GM21381 (cell line): Measurements from ENCODE around the gene CD53.
"Not testable (repeated sequence)": the region's sequence is repeated elsewhere in the genome, so short reads cannot be mapped to it uniquely, and the experiment has no call there.

ENCODE experiments used
- ATAC-seq: cut with Tn5 transposase; IDR thresholded peaks from one replicate; pipeline ENCODE4 v1.9.1; 2021; ENCODE audit warnings: mild to moderate bottlenecking, moderate library complexity; ENCODE audit not compliant: unreplicated experiment

The CD53 gene

DNA sequence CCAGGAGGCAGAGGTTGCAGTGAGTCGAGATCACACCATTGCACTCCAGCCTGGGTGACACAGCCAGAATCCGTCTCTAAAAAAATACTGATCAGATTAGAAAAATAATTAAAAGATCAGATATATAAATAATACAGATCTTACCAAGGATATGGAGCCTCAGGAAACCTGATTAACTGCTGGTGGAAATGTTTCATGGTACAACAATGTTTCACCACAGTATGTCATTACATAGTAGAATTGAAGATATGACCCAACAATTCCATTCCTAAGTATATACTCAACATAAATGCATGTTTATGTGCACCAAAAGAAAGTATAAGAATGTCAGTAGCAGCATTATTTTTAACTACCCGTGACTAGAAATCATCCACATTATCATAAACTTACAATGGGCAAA is 41.7 kb downstream of the CD53 start:
- no peak for ATAC-seq

DNA sequence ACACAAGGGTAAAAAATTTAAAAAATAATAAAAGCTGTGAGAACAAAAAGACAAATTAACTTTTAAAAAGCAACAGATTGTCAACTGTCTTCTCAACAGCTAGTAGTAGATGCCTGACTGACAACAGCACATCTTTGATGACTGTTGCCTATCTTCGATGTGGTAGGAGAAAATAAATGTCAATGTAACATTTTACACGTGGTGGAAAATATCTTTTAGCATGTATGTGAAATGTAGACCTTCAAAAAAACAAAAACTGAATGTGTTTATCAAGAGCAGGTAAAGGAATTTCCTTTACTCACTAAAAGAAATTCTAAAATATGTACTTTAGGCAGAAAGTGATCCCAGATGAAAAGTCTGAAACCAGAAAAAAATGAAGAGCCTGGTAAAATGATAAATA is 42.9 kb downstream of the CD53 start:
- no peak for ATAC-seq

DNA sequence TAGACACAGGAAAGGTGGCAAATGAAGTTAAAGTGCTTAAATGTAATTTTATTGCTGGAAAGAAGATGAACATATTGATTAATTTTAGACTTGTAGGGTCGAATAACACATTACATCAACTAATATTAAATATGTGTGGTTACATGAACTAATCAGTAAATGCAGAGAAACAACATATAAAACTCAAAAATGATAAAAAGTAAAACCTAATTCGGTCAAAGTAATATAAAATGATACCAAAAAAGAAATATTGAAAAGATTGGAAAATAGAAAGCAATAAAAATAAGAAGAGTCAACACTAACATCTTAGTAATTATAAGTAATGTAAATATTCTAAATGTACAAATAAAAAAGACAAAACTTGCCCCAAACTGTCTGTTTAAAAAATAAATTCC is 43.3 kb downstream of the CD53 start:
- ATAC-seq, result no peak

DNA sequence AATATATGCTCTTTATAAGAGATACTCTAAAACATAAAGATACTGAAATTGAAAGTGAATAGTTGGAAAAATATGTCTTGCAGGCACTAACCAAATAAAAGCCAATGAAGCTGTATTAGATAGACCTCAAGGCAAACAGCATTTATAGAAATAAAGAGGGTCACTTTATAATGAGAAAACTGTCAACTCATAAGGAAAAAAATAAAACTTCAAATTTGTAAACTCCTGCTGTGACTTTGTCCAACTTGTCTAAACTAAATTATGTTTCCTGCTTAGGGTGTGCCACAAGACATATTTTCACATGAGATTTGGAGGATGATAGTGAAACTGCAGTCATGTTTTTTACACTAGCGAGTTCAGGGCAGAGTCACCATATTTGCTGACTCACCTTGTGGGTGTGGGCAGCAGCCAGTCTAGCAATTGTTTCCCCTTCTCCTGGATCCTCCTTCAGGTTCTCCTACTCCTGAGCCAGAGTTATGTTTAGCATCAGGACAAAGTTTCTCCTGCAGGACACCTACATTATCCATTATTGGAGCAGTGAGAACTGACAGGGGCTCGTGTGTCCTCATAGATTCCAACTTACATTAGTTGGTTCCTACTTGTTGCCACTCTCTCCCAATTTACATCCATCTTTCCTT is 43.8 kb downstream of the CD53 start:
- peak; percentile 61 for ATAC-seq

DNA sequence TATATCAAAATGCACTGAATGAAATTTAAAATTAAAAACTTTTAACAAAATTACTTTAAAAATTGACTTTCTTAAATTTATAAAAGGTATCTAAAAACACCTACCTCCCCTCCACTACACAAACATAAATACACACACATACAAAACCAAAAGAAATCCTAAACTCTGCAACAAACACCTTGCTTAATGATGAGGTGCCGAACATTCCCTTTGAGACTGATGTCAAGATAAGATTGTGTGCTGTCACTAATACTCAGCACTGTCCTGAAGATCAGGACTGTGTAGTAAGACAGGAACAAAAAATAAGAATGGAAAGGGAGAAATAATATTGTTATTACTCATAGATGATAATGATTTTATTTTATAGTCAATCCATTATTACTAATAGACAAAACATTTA is 45.1 kb downstream of the CD53 start:
- ATAC-seq, result no peak

DNA sequence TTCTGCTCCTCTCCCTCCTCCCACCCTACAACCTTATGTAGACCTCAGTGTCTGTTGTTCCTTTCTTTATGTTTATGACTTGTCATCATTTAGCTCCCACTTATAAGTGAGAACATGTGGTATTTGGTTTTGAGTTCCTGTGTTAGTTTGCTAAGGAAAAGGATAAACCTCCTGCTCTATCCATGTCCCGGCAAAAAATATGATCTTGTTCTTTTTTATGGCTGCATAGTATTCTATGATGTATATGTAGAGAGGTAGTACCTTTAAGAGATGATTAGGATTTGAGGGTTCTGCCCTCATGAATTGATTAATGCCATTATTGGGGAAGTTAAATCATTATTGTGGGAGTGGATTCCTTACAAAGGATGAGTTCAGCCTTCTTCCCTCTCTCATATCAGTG is 49.0 kb downstream of the CD53 start:
- no peak for ATAC-seq

DNA sequence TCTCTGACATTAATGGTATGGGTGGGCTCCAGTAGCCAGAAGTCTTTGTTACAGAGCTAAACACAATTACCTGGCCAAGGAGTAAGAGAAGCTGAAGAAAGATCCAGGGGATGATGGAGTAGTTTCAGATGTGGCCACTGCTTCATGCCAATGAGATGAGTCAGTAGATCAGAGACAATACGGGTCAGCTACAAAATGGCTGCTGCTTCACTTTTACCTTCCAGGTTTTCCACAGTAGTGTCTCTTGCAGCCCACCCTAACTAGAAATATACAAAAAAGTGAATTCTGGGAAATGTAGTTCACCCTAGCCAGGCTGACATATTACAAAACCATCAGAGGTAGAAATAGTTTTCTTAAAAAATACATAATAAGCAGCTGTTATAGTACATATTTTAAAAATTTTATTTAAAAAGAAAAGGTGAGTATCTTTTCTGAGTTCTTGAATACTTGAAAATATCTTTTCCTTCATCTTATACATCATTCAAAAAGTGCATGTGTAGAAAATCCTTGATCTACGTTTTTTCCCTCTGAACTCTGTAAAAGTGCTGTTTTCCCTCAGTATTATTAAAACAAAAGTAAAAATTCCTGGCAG is 54.6 kb downstream of the CD53 start:
- no peak for ATAC-seq

DNA sequence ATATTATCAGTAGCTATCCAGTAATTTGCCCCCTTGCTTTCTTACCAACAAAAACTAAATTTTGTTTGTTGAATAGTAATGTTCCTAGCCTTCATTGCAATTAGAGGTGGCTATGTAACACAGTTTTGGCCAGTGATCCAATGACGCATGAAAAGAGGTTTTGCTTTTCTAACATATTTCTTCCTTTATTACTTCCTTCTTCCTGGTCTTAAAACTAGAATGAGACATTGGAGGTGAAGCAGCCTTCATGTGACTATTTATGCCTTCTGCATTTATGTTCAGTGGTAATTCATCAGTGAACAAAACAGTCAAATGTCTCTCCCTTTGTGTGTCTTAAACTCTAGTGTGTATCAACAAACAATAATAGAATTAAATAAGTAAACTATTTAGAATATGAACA is 55.2 kb downstream of the CD53 start:
- ATAC-seq, result no peak

DNA sequence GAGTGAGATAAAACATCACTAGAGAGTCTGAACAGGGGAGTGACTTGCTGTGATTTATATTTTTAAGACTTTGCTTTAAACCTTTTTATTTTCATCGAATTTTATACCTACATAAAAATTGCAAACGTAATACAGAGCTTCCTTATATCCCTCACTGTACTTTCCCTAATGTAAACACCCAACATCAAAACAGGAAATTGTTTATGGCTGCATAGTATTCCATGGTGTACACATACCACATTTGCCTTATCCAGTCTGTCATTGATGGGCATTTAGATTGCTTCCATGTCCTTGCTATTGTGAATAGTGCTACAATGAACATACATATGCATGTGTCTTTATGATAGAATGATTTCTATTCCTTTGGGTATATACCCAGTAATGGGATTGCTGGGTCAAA is 56.0 kb downstream of the CD53 start:
- ATAC-seq, result no peak

DNA sequence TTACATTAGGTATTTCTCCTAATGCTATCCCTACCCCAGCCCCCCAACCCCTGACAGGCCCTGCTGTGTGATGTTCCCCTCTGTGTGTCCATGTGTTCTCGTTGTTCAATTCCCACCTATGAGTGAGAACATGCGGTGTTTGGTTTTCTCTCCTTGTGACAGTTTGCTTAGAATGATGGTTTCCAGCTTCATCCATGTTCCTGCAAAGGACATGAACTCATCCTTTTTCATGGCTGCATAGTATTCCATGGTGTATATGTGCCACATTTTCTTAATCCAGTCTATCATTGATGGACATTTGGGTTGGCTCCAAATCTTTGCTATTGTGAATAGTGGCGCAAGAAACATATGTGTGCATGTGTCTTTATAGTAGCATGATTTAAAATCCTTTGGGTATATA is 58.1 kb downstream of the CD53 start:
- not testable (repeated sequence) for ATAC-seq

DNA sequence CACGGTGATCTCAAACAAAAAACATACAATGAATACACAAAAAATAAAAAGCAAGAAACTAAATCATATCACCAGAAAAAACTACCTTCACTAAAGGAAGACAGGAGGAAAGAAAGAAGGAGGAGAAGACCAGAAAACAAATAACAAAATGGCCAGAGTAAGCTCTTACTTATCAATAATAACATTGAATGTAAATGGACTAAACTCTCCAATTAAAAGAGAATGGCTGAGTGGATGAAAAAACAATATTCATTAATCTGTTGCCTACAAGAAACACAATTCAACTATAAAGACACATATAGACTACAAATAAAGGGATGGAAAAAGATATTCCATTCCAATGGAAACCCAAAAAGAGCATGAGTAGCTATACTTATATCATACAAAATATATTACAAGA is 63.6 kb downstream of the CD53 start:
- ATAC-seq, result no peak

DNA sequence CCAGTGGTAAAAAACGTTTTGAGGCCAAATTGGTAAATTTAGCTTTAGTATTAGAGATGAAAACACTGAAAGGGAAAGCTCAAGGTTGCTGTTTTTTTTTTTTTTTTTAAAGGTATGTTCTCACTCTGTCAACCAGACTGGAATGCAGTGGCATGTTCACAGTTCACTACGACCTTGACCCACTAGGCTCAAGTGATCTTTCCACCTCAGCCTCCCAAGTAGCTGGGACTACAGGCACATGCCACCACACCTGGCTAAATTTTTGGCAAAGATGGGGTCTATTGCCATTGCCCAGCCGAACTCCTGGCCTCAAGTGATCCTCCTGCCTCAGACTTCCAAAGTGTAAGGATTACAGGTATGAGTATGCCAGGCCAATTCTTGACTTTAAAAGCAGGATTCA is 71.9 kb downstream of the CD53 start:
- ATAC-seq, result no peak

DNA sequence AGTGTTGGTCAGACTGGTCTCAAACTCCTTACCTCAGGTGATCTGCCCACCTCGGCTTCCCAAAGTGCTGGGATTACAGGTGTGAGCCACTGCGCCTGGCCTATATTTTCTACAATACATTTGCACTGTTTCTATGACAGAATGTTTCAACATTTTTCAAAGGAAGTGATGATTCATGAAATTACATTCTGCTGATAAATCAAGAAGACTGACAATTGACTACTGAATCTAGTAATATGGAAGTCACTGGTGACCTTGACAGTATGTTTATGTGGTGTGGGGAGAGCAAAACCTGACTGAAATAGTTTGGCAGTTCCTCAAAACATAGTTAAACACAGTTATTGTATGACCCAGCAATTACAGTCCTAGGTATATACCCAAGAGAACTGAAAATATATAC is 72.7 kb downstream of the CD53 start:
- no peak for ATAC-seq

DNA sequence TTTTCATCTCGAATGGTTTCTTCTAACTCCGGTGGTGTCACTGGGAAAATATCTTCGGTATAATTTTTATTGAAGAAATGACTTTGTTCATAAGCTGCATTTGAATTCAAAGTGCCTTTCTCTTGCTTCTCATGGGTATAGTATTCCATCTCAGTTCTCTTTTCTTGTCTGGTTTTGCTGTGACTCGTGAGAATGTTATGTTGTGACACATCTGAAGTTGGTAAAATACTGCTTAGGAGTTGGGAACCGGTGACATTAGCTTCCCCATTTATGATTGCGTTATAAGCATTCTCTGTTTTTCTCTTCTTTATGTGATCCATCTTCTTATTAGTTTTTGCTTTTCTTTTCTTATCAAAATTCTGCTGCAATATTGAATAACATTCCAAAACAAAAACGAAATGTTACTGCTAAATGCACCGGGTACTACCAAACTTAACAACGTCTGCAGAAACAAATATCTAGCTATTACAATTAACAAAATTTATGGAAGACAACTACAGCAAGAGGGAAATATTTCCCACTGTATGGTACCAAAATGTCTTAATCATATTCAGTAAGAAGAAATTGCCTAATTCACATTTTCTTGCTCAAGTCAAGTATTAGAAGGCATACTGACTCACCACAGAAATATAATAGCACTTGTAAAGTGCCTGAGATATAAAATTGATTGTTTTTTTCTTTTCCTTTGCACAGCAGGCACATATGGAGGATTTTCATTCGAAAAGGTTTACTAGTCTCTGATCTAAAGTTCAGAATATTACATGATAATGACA is 75.3 kb downstream of the CD53 start:
- no peak for ATAC-seq
